HT-29 (cell line): ENCODE data around the gene TLL2. TPM values are rescaled to one million over a fixed set of nuclear protein-coding genes. Genes with fewer than 3 reads are reported as not detected.
A peak's percentile ranks its signal among the peaks of the same experiment; 100 is the strongest.
"Not testable (repeated sequence)": the region's sequence is repeated elsewhere in the genome, so short reads cannot be mapped to it uniquely, and the experiment has no call there.

Experiments
- DNase-seq: peaks from one replicate; pipeline ENCODE4 v3.0.0-alpha.2; 2015; ENCODE audit warnings: low spot score
- total RNA-seq: library from RNA; depleted of rRNA; stranded (reverse); fragments of >200 nt; shearing (Covaris generic); gene quantifications from 2 replicates; pipeline ENCODE4 v1.2.3, GENCODE V29; 2014; rRNA removed

The TLL2 gene
- not detected in 2 replicates for total RNA-seq

DNA sequence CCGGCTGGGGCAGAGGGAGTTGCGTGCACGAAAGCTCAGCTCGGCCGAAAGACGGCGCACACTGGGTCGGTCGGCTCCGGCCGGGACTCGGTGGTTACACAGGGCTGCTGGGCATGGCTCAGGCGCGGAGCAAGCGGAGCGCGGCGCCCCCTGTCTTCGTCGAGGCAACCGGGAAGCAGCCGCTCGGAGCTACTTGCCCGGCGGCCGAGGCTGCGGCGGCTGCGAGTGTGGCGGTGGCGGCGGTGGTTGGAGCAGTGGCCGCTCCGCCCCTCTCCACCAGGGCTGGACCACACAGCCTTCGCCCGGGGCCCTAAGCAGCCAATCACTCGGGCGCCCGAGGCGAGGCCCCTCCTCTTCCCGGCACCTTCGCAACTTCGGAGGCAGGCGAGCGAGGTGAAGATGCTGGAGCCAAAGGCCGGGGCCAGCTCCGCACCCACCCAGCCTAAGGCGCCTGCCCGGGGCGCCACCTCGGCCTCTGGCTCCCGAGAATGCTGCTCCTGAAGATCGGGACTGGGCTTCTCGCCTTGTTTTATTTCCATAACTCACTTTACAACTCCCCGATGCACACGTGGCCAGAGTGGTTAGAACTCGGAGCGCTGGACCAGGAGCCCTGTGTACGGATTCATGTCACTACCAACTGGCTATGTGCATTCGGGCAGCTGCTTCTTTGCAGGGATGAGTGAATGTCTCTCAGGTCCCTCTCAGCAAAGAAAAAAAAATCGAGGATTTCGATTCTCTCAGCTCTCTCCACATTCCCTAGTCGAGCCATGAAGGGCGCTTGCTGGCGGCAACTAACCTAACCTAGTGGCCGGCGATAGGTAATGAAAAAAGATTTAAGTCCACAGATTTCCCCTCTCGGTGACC, at the start of gene TLL2:
TSS of gene TLL2 (minus strand) at position 229 of the 864 bp plus-strand sequence. CDS start 241 bp downstream, outside the sequence.
- peak; percentile 86 for DNase-seq

- no peak for DNase-seq
These were observed 47.5 kb upstream of the TLL2 start for GRCh38 chr10:96560966-96561887.

- no peak for DNase-seq
These were observed 46.8 kb upstream of the TLL2 start for GRCh38 chr10:96560489-96560888.

- peak; percentile 38 for DNase-seq
These were observed 42.3 kb upstream of the TLL2 start for GRCh38 chr10:96556003-96556402.

DNA sequence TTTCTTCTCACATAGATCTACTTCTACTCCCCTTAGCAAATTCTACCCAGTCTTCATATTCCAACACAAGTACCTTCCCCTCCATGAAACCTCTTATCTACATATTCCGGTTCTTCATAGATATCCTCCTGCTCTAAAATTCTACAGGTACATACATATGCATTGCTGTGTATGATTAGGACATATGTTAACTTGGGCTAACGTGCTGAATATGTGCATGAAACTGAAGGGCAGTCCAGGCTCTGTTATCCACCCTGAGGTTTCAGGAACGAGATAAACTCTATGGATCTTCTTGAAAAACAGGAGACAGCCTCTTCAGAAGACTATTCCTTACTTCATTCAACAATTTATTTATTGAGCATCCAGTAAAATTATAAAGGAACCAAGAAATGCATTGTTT, 41.6 kb upstream of the TLL2 start:
- DNase-seq: no peak

GRCh38 chr10:96548589-96548988, 34.9 kb upstream of the TLL2 start:
- DNase-seq: no peak

DNA sequence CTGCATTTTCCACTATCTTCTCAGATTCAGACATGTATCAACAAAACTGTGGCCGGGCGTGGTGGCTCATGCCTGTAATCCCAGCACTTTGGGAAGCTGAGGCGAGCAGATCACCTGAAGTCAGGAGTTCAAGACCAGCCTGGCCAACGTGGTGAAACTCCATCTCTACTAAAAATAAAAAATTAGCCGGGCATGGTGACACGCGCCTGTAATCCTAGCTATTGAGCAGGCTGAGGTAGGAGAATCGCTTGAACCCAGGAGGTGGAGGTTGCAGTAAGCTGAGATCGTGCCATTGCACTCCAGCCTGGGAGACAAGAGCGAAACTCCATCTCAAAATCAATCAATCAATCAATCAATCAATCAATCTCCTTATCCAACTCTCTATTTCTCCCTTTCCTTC, 31.8 kb upstream of the TLL2 start:
- DNase-seq: not testable (repeated sequence)

DNA sequence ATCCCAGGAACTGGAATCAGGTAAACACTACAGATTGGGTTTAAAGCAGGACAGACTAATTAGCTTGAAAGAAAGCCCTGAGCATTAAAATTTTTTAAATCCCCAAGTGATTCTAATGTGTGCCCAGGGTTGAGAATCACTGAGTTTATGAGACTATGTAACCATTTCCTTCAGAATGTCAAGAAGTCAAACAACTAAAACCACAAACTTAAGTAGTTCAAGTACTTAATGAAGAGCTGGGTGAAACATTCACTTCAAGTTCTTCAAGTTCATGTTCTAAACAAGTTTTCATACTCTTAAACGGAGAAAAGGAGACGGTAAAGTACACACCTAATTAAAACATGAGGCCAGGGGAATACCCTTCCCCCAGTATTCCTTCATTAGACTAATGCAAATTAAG, 28.2 kb upstream of the TLL2 start:
- DNase-seq: no peak

- DNase-seq: no peak
These were observed 26.5 kb upstream of the TLL2 start for GRCh38 chr10:96540240-96540639.

GRCh38 chr10:96538683-96539082, 25.0 kb upstream of the TLL2 start:
- no peak for DNase-seq

GRCh38 chr10:96536129-96536528, 22.4 kb upstream of the TLL2 start:
- DNase-seq: no peak

DNA sequence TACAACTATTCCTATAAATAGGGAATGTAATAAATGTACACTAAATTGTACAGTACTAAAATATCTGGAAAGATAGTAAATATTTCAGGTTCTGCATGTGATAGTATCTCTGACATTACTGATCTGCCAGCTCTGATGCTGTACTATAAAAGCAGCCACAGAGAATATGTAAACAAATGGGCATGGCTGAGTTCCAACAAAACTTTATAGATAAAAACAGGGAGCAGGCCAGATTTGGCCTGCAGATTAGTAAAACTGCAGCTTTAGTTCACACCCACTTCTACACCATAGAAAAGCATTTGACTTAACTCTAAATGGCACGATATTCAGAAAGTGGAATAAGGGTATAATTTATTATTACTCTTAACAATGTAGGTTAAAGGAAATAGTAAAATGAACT, 18.8 kb upstream of the TLL2 start:
- DNase-seq: peak; percentile 84

- DNase-seq: no peak
These were observed 16.0 kb upstream of the TLL2 start for GRCh38 chr10:96529634-96530279.

DNA sequence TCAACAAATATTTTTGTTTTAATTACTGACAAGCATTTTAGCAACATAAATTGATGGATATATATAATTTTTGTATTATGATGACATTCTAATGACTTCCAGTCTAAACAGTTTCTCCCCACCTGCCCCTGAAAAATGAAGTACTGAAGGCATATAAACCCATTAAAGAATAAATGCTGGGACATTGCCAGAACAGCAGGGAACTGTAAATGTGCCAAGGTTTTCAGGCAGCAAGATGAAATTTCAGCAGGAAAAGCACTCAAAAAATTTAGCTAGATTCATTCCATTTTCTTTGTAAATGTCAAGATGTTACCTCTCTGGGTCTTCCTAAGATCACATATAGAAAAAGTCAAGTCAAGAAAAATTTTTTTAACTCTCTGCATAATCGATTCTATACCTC, 11.0 kb upstream of the TLL2 start:
- no peak for DNase-seq

DNA sequence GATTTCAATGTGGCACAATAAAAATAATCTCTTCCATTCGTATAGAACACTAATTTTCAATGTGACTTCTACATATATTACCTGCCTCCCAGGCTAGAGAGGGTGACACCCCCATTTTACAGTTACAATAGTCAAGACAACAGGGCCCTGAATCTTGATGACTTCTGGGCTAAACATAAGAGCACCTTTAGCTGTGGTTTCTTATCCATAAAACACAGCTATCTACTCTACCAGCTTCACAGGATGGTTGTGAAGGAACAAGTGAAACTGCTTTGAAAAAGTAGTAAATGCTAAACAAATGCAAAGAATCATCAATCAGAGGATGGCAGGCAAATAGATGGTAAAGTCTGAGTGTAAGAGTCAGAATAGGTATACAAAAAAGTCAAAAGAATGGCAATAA, 3.6 kb upstream of the TLL2 start:
- no peak for DNase-seq

DNA sequence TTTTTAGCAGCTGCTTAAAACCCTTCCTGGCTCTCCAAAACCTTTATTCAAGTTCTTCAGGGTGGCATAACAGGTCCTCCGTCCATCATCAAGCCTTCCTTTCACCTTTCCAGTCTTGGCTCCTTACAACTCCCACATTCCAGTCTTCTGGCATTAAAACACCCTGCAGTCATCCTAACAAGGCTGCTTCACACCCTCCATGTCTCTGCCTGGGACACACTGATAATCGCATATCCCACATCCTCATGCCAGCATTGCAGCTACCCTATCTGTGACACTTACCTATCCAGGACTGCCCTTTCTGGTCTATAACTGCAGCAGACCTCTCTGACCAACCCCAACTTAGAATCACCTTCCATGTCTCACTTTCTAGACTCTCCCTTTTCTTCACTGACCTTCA, 2.6 kb upstream of the TLL2 start:
- DNase-seq: no peak

DNA sequence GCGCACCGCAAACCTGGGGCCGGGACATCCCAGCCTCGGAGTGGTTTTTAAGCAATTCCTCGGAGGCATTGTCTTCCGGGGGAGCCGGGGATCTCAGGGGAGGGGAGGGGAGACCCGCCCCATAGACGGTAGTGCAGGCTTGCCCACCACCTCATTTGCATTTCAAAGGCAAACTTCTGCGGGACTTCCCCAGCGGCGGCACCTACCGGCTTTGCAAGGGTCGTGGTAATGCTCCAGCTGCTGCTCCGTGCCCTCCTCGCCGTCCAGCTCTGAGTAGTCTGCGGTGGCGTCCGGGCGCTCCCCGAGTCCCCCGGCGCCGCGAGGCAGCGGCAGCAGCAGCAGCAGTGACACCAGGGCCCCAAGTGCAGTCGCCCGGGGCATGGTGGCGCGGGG, 425 bp downstream of the TLL2 start:
- DNase-seq: no peak

GRCh38 chr10:96512524-96513304, 1.0 kb downstream of the TLL2 start:
- DNase-seq: no peak

DNA sequence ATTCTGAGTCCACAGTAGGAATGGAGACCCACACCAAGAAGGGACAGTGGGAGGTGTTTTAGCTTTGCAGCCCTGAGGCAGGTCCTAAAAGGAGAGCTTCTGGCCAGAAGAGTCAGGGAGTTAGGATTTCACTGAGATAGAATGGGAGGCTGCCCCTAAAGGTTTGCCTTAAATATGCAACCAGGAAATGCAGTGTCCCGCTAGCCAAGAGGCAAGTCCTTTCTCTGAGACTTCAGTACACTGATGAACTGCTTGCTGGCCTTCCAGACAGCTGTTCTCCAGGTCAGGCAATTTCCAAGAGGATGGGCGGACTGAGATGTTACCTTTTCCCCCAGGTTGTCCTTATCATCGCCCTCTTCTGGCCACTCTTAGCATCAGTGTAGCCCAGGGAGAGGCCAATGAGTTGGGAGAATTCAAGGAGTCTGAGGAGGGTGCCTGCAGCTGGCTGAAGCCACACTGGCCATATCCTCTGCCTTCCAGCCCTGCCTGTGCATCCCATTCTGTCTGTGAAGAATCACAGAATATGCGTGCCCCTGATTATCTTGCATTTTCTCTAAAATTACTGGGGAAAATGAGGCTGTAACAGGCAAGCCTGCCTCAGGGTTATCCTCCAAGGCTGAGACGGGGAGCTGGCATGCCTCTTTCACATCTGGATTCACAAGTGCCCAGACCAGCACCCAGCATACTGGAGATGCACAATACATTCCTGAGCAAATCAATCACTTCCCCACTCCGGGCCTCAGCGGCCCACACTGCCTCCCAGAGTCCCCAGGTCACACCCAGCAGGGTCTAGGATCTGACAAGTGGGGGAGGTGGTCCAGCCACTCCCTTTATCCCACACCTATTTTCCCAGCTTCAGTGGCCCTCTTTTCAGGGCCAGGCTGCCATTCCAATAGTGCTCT, 2.4 kb downstream of the TLL2 start:
- peak; percentile 81 for DNase-seq

- DNase-seq: no peak
These were observed 4.6 kb downstream of the TLL2 start for GRCh38 chr10:96509017-96509641.
